SK-N-SH (cell line): ENCODE data around the gene RALGDS. TPM values are rescaled to one million over a fixed set of nuclear protein-coding genes. Genes with fewer than 3 reads are reported as not detected.

Experiments used
- CTCF ChIA-PET: fragments of 300-600, 350-600 bp; formaldehyde crosslinking; extraction: SDS; loops from one replicate; lab custom pipeline; 2021; lab: Yijun Ruan, JAX
- POLR2A ChIA-PET: fragments of 350-600 bp; sonication (Branson Sonifier 250); formaldehyde crosslinking; extraction: SDS; loops from one replicate; lab custom pipeline; 2020; ENCODE audit warnings: antibody characterized with exemption, inconsistent platforms; lab: Yijun Ruan, JAX
- DNase-seq: peaks from one replicate; pipeline ENCODE4 v3.0.0; 2012
- H2AFZ ChIP-seq: fragments of 200-600 bp; sonication (generic); 2 replicates; pipeline ENCODE4 v1.8.1; 2016; ENCODE audit warnings: antibody characterized with exemption, mild to moderate bottlenecking, low read depth
- H3F3A ChIP-seq: fragments of 200-600 bp; sonication (generic); replicated peaks from 2 replicates; pipeline ENCODE3; 2016; ENCODE audit warnings: antibody characterized with exemption, mild to moderate bottlenecking; ENCODE audit not compliant: insufficient read depth
- H3K27ac ChIP-seq, 2 experiments: fragments of 200-500 bp in 1 of 2; fragments of 200-600 bp in 1 of 2; sonication (Bioruptor generic) in 1 of 2; sonication (generic), shearing (Covaris generic) in 1 of 2; 2 replicates each; pipeline versions ENCODE4 v1.5.1 to v1.6.1; 2014 to 2016; ENCODE audit warnings: low read depth in 2 of 2, inconsistent platforms in 1 of 2, low read length in 1 of 2, mild to moderate bottlenecking in 1 of 2, mixed read lengths in 1 of 2
- H3K27me3 ChIP-seq: fragments of 200-600 bp; sonication (generic), shearing (Covaris generic); 2 replicates; pipeline ENCODE4 v1.6.1; 2016; ENCODE audit warnings: mixed run types; ENCODE audit not compliant: insufficient read depth
- H3K36me3 ChIP-seq, 2 experiments: fragments of 200-500 bp in 1 of 2; fragments of 200-600 bp in 1 of 2; sonication (Bioruptor generic) in 1 of 2; sonication (generic) in 1 of 2; replicated peaks in 1 of 2; 2 replicates each; pipeline versions ENCODE3 to v1.5.1; 2014 to 2016; ENCODE audit warnings: low read length in 1 of 2, mild to moderate bottlenecking in 1 of 2; ENCODE audit not compliant: insufficient read depth in 2 of 2, control insufficient read depth in 1 of 2
- H3K4me1 ChIP-seq, 2 experiments: fragments of 200-500 bp in 1 of 2; fragments of 200-600 bp in 1 of 2; sonication (Bioruptor generic) in 1 of 2; sonication (generic), shearing (Covaris generic) in 1 of 2; 2 replicates each; pipeline versions ENCODE4 v1.5.1 to v1.6.1; 2014 to 2016; ENCODE audit warnings: low read depth in 1 of 2, low read length in 1 of 2, mixed run types in 1 of 2; ENCODE audit not compliant: insufficient read depth in 2 of 2, control insufficient read depth in 1 of 2
- H3K4me2 ChIP-seq: fragments of 200-600 bp; sonication (generic), shearing (Covaris generic); 2 replicates; pipeline ENCODE4 v1.6.1; 2017; ENCODE audit warnings: mixed run types
- H3K4me3 ChIP-seq, 2 experiments: fragments of 200-500 bp in 1 of 2; fragments of 200-600 bp in 1 of 2; sonication (Bioruptor generic) in 1 of 2; sonication (generic), shearing (Covaris generic) in 1 of 2; 2 replicates each; pipeline versions ENCODE4 v1.5.1 to v1.8.1; 2014 to 2016; ENCODE audit warnings: low read depth in 2 of 2, inconsistent platforms in 1 of 2, low read length in 1 of 2, mild to moderate bottlenecking in 1 of 2, mixed read lengths in 1 of 2, moderate library complexity in 1 of 2
- H3K79me2 ChIP-seq: fragments of 200-600 bp; sonication (generic); 2 replicates; pipeline ENCODE4 v1.8.1; 2017; ENCODE audit warnings: mild to moderate bottlenecking; ENCODE audit not compliant: insufficient read depth
- H3K9ac ChIP-seq: fragments of 200-600 bp; sonication (generic); 2 replicates; pipeline ENCODE4 v1.6.1; 2017; ENCODE audit warnings: mixed run types
- H3K9me2 ChIP-seq: fragments of 200-600 bp; sonication (generic); 2 replicates; pipeline ENCODE4 v1.6.1; 2017; ENCODE audit warnings: mixed run types
- H3K9me3 ChIP-seq: fragments of 200-600 bp; sonication (generic); 2 replicates; pipeline ENCODE4 v1.6.1; 2017; ENCODE audit warnings: mixed run types, mild to moderate bottlenecking, moderate library complexity
- H4K20me1 ChIP-seq: fragments of 200-600 bp; sonication (generic); 2 replicates; pipeline ENCODE4 v1.6.1; 2017; ENCODE audit warnings: mild to moderate bottlenecking, mixed run types; ENCODE audit not compliant: insufficient read depth
- FOXM1 ChIP-seq: IDR thresholded peaks from 2 replicates; pipeline ENCODE4 v1.4.0; 2012; ENCODE audit warnings: low read depth, mild to moderate bottlenecking
- GABPA ChIP-seq: IDR thresholded peaks from 2 replicates; pipeline ENCODE4 v1.4.0; 2012; ENCODE audit warnings: low read depth, mild to moderate bottlenecking
- RCOR1 ChIP-seq: fragments of 150-350 bp; IDR thresholded peaks from 2 replicates; pipeline ENCODE4 v1.6.1; 2017; ENCODE audit warnings: antibody characterized with exemption, low read length
- REST ChIP-seq: IDR thresholded peaks from 2 replicates; pipeline ENCODE4 v1.6.1; 2012; ENCODE audit warnings: mild to moderate bottlenecking, low read depth, low read length, moderate library complexity
- RFX5 ChIP-seq: IDR thresholded peaks from 2 replicates; pipeline ENCODE4 v1.6.1; 2012; ENCODE audit warnings: mild to moderate bottlenecking, improper control_type of control experiment, low read length
- RXRA ChIP-seq: IDR thresholded peaks from 2 replicates; pipeline ENCODE4 v1.4.0; 2012; ENCODE audit warnings: low read depth, mild to moderate bottlenecking, borderline replicate concordance
- TAF1 ChIP-seq: IDR thresholded peaks from 2 replicates; pipeline ENCODE4 v1.6.1; 2012; ENCODE audit warnings: low read depth, mild to moderate bottlenecking, low read length, moderate library complexity, borderline replicate concordance
- TCF12 ChIP-seq: IDR thresholded peaks from 2 replicates; pipeline ENCODE4 v1.4.0; 2012
- TEAD4 ChIP-seq: IDR thresholded peaks from 2 replicates; pipeline ENCODE4 v1.4.0; 2012; ENCODE audit warnings: mild to moderate bottlenecking, borderline replicate concordance; ENCODE audit not compliant: insufficient read depth
- YY1 ChIP-seq: IDR thresholded peaks from 2 replicates; pipeline ENCODE4 v1.4.0; 2012; ENCODE audit warnings: low read depth, mild to moderate bottlenecking
- WGBS: methylation state at CpG from one replicate; pipeline ENCODE4 v1.1.6; 2017; ENCODE audit warnings: low lambda C conversion rate; 5-methylcytosine and 5-hydroxymethylcytosine counted together
- polyA plus RNA-seq, 3 experiments: library from polyadenylated mRNA; depleted of rRNA; stranded (reverse); fragments of >200 nt; gene quantifications; 2 replicates each; pipeline ENCODE4 v1.2.3, GENCODE V29; 2012

Gene RALGDS
- polyA plus RNA-seq, 1 of the 3 experiments (the other 2 are of a cell fraction), result 64.7 TPM

- no peak overlapping the region for H3K9ac ChIP-seq
- TF ChIP-seq RFX5 (no peak), TAF1 (no peak), TCF12 (no peak)
- no peaks in the 10 kb centered on the region for H3F3A ChIP-seq
- H2AFZ ChIP-seq, result no peak overlapping the region
- H3K36me3 ChIP-seq, result peaks cover 35 to 79% of the 10 kb centered on the region in 2 experiments
- DNase-seq, result no peak
- no peaks in the 10 kb centered on the region for H3K9me3 ChIP-seq
- no peak overlapping the region for H3K4me2 ChIP-seq
- 98% methylated on average over 30 of the region's 32 CpGs for WGBS
- no peaks in the 10 kb centered on the region for H4K20me1 ChIP-seq
- H3K4me1 ChIP-seq, result peaks cover 0 to 2% of the 10 kb centered on the region in 2 experiments; a peak in 1 of 4 replicates
- H3K79me2 ChIP-seq, result no peaks in the 10 kb centered on the region
- H3K27ac ChIP-seq, result no peak overlapping the region; a peak in 1 of 4 replicates
- no peak overlapping the region; a peak in 1 of 4 replicates for H3K4me3 ChIP-seq
- ChIA-PET CTCF (interaction anchor here (0.7 to 30.3 kb wide), 10 partner anchors 11 to 78 kb away, joined by 3 to 810 read pairs (median 11); partner anchors contain the start of gene GTF3C5), POLR2A (interaction anchor here (0.8 to 0.9 kb wide), 2 partner anchors 13 to 36 kb away, joined by 3 read pairs; no protein-coding TSS in a partner anchor)
- no peaks in the 10 kb centered on the region for H3K9me2 ChIP-seq
- H3K27me3 ChIP-seq, result no peaks in the 10 kb centered on the region
These were observed 19.5 kb downstream of the RALGDS start for GRCh38 chr9:133101356-133102189.

- CTCF ChIA-PET, result interaction anchor here (0.8 to 30.3 kb wide), 6 partner anchors 10 to 77 kb away, joined by 3 to 810 read pairs (median 11); no protein-coding TSS in a partner anchor
- no peak for DNase-seq
- Histone ChIP-seq H3K4me2 (no peak overlapping the region), H4K20me1 (no peaks in the 10 kb centered on the region), H3F3A (no peaks in the 10 kb centered on the region), H3K79me2 (no peaks in the 10 kb centered on the region), H3K9ac (no peak overlapping the region), H2AFZ (no peak overlapping the region), H3K9me2 (no peaks in the 10 kb centered on the region), H3K9me3 (peaks cover 2% of the 10 kb centered on the region; the same call in 1 of the 2 replicates), H3K27me3 (no peaks in the 10 kb centered on the region), H3K4me3 (no peak overlapping the region), H3K36me3 (peaks cover 42 to 75% of the 10 kb centered on the region in 2 experiments), H3K4me1 (peaks cover 0 to 2% of the 10 kb centered on the region in 2 experiments; a peak in 1 of 4 replicates), H3K27ac (no peak overlapping the region)
- WGBS, result 88% methylated on average over 8 of the region's 13 CpGs
- TF ChIP-seq GABPA (no peak), REST (no peak), YY1 (no peak), TEAD4 (no peak), RCOR1 (no peak), RXRA (no peak), FOXM1 (no peak), TCF12 (no peak)
- POLR2A ChIA-PET, result no interaction called here
These were observed 20.3 kb downstream of the RALGDS start for GRCh38 chr9:133100506-133101355.
